Measurements from ENCODE around the gene ADAMTS14.

The ADAMTS14 gene

DNA sequence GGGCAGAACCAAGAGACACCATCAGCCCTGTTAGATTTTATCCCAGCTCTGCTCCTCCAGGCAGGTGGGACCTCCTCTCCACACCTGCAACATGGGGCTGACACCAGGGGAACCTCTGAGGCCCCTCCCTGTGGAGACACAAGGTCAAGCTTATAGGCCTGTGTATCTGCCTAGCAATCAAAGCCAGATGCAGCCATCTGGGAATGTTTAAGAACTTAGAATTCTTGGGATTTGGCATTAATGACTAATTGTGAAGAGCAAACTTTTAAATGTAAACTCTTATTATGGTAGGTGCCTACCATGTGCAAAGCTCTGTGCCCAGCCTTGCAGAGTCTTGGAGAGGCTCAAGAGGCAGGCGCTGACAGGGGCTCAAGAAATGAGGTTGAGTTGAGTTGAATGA, 60.7 kb downstream of the ADAMTS14 start:
- DNase-seq: no peak

DNA sequence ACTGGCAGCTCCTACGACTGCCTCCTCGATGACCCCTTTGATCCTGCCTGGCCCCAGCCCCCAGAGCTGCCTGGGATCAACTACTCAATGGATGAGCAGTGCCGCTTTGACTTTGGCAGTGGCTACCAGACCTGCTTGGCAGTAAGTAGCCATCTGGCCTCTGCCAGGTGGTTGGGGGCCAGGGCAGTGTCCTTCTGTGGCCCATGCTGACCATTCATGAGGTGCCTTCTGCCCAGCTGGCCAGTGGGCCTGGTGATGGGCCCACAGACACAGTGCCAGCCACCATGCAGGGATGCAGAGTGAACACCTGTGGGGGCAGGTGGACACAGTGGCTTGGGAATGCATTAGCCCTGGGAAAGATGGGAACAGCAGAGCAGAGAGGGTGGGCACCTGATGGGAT, 62.9 kb downstream of the ADAMTS14 start:
- DNase-seq: no peak

DNA sequence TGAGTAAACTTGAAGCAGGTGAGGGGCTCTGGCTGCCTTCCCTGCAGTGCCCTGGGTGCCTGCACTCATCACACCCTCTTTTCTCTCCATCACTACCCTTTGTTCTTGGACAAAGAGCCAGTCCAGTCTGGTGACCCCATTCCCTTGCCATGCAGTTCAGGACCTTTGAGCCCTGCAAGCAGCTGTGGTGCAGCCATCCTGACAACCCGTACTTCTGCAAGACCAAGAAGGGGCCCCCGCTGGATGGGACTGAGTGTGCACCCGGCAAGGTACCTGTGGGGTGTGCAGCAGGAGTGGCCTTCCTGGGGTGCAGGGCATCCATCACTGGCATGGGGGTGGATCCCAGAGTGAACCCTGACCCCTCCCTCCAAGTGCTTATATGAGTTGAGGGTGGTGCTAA, 64.2 kb downstream of the ADAMTS14 start:
- no peak for DNase-seq

DNA sequence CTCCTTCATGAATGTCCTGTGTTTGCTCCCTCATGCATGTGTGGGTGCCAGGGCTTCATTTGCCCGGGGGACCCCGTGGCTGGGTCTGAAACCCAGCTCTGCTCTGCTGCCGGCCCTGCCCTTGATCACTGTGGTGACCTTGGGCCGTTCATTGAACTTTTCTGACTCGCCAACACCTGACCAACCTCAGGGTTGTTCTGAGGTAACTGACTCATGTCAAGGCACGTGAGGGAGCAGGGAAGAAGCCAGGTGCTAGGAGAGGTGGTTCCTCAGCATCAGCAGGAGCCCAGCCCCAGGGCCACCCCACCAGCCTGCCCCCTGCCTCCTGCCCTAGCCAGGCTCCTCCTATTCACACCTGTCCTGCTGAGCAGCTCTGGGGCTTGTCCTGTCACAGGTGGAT, 64.9 kb downstream of the ADAMTS14 start:
- DNase-seq: no peak

DNA sequence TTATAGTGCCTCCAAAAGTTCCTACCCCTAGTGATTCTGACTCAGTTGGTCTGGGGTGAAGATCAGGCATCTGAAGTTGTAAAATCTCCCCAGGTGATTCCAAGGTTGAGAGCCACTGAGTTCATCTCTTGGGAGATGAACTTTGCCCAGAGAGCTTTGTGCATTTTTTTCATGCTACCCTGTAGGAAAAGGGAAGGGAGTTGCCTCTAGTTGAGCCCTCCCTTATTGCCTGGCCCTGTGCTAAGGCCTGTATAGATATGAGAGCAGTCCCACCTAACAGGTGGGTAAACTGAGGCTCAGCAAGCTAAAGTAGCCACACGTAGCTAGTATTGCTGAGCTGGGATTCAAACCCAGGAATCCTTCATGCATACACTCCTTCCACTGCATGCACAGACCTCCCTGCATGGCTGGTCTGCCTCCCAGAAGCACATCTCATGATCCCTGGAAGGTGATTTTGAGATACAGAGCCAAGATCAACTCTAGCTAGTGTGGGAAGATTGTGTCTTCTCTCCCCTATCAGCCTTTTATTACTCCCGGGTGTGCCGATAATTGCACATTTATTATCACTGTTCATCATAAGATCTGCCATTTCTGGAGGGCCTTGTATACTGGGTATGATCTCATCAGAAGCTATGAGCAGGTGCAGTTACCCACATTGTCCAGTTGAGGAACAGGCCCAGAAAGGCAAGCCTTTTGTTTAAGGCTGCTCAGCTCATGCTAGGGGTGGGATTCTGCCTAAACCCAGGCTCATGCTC, 65.9 kb downstream of the ADAMTS14 start:
- no peak for DNase-seq

DNA sequence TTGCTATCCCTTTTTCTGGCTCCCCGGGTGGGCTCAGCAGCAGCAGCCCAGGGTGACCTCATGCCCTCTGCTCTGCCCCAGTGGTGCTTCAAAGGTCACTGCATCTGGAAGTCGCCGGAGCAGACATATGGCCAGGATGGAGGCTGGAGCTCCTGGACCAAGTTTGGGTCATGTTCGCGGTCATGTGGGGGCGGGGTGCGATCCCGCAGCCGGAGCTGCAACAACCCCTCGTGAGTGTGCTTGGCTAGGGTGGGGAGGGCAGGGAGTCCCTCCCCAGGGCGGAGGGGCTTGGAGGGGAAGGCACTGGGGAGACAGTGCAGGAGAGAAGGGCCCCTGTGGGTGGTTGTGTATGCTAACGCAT, 66.4 kb downstream of the ADAMTS14 start:
- no peak for DNase-seq

DNA sequence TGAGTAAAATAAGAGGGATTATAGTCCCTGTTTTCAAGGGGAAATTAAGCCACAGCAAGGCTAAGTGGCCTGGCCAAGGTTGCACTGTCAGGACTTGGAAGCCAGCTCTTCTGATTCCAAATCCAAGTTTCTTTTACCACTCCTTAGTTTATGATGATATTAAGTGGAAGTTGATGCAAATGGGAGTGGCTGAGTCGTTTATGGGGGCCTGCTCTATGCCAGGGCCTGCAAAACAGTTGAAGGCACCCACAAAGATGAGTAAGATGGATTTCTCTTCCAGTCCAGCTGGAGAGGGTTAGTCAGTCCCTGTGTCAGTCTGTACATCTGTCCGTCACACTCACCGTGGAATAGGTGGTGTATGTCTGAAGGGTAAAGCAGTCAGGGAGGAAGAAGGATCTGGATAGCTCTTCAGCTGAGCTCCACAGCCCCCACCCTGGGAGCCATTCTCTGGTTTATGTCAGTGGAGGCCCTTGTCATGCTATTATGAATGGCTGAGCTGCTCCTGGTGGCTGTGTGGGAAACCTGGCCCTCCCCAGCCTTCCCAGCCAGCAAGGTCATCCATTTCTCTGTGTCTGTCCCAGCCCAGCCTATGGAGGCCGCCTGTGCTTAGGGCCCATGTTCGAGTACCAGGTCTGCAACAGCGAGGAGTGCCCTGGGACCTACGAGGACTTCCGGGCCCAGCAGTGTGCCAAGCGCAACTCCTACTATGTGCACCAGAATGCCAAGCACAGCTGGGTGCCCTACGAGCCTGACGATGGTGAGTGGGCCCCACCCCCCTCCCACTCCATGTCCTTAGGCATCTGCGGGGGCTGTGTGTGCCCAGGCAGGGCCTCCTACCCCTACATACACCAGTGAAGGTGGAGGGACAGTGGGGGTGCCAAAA, 68.3 kb downstream of the ADAMTS14 start:
- DNase-seq: no peak

DNA sequence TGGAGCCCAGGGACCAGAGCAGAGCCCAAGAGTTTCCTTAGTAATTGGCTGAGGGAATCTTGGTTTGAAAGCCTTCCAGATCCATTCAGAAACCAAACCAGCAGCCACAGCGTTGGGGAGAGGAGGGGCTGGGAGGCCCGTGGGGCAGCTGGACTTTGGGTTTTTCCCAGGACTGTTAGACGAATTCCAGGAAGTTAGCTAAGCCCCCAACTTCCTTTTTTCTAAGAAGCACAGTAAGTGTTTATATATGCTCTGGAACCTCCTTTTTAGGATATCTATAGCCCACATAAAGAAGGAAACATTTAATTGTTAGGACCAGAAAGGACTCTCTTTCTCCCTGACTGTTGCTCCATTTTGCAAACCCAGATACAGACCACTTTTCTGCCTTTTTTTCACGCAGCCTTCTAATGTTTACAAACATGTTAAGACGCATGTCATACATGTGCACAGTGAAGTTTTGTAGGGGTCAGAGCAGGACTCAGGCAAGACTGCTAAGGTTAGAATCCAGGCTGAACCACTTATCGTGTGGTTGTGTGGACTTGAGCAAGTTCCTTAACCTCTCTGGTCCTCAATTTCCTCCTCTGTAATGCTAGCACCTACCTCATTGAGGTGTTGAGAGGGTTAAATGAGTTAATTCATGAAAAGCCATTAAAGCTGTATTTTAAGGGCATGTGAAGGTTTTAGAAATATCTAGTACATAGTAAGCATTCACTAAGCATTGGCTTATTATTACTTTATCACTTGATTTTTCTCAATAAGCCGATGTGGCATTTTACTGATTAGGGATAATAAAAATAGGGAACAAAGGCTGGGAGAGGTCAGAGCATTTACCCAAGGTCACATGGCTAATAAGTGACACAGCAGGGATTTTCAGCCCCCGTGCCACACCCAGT, 70.5 kb downstream of the ADAMTS14 start:
- no peak for DNase-seq

DNA sequence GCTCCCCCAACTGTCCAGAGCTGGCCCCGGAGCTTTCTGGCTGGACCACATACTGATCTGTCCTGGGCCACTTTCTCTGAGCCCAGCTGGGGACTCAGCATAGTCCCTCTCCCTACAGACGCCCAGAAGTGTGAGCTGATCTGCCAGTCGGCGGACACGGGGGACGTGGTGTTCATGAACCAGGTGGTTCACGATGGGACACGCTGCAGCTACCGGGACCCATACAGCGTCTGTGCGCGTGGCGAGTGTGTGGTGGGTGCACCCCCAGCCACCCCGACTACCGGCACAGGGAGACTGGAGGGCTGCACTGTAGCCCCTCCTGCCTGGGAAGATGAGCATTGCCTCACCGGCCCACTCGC, 71.1 kb downstream of the ADAMTS14 start:
- no peak for DNase-seq

DNA sequence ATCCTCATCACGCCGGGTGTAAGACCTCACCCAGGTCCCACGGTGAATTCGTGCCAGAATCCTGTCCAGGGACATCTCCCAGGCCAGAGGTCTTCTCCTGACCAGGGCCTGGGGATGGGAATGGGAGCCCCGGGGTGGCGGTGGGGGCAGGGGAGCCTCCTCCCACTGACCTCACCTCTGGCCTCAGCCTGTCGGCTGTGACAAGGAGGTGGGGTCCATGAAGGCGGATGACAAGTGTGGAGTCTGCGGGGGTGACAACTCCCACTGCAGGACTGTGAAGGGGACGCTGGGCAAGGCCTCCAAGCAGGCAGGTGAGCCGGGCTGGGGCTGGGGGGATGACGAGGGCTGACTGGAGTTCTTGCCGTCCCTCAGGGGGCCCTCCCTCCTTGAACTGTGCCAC, 71.6 kb downstream of the ADAMTS14 start:
- no peak for DNase-seq

DNA sequence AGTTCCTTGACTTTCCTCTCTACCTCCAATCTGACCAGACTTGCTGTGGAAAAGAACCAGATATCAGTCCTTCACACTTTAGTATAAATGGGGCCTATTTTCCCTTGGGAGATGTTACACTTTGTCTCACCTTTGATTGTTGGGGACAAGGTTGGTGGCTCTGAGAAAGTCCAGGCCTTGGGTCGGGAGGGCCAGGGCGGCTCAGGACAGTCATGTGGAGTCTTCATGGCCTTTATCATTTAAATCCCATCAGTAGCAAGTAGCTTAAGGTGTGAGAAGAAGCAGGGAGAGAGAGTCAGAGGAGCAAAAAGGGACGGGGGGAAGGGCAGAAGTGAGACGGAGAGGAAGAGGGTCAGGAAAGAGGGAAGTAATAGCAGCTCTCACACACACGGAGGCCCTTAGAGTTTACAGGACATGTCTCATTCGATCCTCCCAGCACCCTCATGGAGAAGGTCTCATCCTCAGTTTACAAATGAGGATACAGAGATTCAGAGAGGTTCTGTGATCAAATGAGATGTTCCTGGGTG, 72.4 kb downstream of the ADAMTS14 start:
- no peak for DNase-seq

DNA sequence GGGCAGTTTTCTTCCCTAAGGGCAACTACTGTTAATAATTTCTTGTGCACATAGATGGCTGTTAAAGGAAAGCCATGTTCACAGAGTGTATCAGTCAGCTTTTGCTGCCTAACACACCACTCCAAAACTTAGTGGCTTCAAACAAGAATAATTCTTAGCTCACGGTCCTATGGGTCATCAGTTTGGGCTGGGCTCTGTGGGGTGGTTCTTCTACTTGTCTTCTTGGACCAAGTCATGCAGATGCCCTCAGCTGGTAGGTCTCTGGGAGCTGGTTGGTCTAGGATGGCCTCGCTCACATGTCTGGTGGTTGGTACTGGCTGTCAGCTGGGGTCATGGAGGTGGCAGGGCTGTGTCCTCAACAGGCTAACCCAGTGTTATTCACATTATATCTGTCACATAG, 73.2 kb downstream of the ADAMTS14 start:
- DNase-seq: no peak

DNA sequence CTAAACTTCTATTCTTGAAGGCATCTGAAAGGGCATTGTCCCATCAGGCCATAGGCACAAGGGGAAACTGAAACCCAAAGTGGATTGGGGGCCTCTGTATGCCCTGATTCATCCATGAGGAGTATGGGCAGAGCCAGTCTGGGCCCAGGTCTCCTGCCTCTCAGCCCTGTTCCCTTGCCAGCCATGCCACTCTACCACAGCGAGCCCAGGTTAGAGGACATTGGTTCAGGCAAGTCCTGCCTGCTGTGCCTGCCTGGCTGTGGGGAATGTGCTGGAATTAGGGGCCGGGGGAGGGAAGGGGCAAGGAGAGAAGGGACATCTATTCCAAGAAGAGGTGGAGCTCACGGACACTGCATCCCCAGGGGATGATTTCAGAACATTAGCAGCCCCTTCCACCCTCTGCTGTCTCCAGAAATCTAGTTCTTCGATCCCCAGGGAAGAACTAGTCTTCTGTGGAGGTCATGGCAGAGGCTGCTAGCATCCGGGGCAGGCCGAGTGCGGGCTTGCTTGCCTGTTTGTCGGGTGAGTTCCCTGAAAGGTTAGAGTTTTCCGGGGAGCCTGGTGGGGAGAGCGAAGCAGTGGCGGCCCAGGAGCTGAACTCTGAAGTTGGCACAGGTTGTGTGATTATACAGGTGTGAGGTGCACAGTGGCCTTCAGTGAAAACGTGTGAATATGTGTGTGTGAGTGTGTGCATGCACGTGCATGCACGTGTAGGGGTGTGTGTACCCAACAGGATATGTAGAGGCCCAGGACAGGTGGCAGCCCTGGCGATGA, 75.1 kb downstream of the ADAMTS14 start:
- no peak for DNase-seq

DNA sequence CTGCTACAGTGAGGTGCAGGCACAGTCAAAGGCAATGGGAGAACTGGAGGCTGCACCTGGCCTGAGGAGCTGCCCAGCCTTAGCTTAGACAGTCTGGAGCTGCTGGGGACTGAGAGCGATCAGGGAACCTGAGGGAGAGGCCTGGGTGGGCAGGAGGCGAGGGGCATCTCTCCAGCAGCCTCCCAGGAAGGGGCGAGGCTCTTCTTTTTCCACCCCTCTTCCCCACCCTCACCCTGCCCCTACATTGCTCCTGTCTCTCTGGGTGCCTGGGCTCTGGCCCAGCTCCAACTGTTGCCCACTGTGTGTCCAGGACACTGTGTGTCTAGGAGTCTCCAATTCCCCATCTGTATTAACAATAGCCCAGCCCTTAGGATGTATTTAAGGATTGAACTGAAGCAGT, 76.0 kb downstream of the ADAMTS14 start:
- no peak for DNase-seq

DNA sequence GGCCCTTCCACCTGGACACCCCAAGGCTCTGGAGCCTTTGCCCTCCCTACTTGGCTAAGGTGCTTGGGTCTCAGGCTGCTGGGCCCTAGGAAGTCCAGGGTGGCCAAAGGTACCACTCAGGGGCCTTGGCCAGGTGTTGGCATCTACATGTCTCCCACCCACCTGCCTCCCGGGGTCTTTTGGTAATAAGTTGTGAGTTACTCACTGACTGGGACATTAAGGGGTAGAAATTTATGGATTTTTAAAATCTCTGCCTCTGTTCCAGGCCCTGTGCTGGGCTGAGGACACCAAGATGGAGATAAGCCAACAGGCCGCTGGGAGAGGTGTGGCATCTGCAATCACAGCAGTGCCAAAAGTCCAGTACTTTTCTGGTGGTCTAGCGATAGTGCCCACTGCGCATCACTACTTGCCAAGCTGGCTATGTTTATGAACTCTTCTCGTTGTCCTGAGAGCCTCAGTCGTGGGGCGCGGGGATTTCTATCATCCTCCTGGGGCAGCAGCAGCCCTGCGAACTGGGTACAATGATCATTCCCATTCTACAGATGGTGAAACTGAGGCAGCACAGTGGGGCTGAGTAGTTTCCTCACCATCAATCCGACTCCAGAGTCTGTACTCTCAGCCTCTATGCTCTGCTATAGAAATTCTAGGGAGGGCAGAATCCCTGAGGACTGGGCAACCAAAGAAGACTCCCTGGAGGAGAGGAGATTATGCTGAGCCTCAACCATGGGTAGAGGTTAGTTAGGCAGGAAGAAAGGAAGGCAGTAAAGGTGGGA, 76.7 kb downstream of the ADAMTS14 start:
- DNase-seq: no peak

DNA sequence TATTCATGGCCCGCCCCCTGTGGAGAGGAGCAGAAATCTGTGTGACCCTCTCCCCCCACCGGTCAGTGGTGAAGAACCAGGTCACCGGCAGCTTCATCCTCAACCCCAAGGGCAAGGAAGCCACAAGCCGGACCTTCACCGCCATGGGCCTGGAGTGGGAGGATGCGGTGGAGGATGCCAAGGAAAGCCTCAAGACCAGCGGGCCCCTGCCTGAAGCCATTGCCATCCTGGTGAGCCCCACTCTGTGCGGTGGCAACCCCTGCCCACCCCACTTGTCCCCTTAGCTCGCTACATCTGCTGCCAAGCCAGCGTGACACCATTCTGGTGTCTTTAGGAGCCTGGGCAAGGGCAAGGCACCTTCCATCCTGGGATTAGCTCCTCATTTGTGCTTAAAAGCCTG, 77.5 kb downstream of the ADAMTS14 start:
- DNase-seq: no peak

DNA sequence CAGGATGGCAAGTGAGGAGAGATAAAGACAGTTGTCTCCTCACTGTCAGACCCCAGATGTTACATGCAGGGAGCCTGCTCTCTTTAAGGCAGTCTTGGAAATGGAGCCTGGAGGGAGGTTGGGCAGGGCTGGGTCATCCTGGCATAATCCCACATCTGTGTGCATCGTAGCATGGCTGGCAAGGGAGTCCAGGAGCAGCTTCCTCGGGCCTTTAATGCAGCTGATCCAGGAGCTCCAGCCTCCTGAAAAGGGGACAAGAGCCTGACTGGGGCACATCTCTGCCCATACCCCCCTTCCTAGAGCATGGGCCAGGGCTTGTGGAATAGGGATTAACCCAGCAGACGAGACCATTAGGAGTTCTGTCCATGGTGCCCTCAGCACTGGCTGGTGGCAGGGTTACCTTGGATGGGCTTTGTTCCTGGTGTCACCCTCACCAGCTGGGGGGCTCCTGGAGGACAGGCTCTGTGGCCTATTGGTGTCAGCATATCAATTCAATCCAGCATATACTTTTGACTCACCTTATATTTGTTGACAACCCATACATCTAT, 77.9 kb downstream of the ADAMTS14 start:
- no peak for DNase-seq

DNA sequence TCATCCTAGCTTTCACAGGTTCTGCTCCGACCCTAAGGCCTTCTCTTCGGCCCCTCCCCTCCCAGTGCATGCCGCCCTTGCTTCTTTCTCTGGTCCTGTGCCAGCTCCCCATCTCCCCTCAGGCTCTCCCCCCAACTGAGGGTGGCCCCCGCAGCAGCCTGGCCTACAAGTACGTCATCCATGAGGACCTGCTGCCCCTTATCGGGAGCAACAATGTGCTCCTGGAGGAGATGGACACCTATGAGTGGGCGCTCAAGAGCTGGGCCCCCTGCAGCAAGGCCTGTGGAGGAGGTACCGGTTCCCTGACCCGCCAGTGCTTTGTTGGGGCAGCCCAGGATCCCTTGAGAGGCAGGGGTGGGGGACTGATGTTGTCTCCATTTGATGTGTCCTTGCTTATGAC, 79.0 kb downstream of the ADAMTS14 start:
- no peak for DNase-seq

DNA sequence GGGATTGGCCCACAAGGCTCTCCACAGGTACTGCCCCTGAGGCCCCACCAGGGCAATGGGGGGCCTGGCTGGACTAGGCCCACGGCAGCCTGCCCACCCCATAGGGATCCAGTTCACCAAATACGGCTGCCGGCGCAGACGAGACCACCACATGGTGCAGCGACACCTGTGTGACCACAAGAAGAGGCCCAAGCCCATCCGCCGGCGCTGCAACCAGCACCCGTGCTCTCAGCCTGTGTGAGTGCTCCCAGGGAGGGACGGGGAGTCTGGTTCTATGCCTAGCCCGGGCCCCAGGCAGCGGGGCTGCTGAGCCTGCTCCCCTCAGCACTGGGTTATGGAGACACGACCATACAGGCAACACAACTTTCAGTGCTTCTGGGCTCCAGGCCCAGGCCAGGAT, 79.7 kb downstream of the ADAMTS14 start:
- DNase-seq: no peak

DNA sequence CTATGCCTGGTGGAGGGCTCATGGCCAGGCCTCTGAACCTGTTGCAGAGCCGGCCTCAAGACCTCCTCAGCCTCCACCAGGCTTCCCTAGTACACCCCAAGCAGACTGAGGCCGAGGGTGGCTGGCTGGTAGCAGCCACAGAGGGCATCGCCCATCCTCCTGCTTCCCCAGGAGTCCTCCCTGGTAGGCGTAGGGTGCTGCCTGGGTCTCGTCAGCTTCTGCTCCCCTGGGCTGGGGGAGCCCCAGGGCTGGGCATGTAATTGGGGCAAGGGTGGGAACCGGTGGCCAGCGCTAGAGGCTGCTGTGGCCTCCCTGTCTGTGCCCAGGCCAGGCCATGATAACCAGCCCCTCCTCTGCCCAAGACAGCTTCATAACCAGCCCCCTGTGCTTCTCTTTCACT, 80.3 kb downstream of the ADAMTS14 start:
- DNase-seq: no peak

DNA sequence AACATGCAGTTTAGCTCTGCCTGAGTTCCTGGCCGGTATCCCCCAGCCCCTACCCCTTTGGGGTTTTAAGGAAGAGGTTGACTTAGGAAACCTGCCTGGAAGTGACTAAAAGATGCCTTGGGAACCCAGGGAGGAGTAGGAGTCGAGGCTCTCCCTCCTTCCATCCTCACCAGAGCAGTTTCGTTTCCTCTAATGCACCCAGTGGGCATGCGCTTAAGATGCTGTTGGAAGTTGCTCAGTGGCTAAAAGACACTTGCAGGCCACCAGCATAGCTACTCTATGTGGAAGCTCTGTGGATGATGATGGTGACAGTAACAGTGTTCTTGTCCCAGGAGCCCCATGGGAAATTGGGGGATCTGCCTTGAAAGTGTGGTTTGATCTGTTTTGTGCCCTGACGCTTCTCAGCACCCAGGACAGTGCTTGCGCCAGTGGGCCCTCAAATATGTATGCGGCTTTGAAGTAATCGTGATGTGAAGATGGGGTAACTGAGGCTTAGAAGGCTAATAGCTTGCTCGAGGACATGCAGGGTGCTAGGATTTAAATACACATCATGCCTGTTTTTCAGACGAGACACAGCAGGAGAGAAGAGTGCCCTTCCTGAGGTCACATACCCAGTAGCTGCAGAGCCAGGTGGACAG, 80.8 kb downstream of the ADAMTS14 start:
- no peak for DNase-seq

All from activated effector memory CD4-positive, alpha-beta T cell treated with anti-CD3 and anti-CD28 coated beads, Interleukin-2, amount 50 U/mL, for 16 hours (primary cell).